HG02571 (cell line): ENCODE results near the gene BLTP3B.

Experiments
- ATAC-seq: cut with Tn5 transposase; IDR thresholded peaks from one replicate; pipeline ENCODE4 v1.9.1; 2021; ENCODE audit warnings: mild to moderate bottlenecking, moderate library complexity; ENCODE audit not compliant: unreplicated experiment

BLTP3B gene

GRCh38 chr12:100123316-100124095 lies 19.2 kb downstream of the BLTP3B start:
- no peak for ATAC-seq

- ATAC-seq: no peak
These were observed 22.3 kb downstream of the BLTP3B start for GRCh38 chr12:100120355-100120754.

GRCh38 chr12:100115291-100115690 lies 27.4 kb downstream of the BLTP3B start:
- ATAC-seq: no peak

GRCh38 chr12:100114574-100114973 lies 28.1 kb downstream of the BLTP3B start:
- no peak for ATAC-seq

GRCh38 chr12:100110276-100110675 lies 32.4 kb downstream of the BLTP3B start:
- ATAC-seq: no peak

GRCh38 chr12:100106861-100107260 lies 35.8 kb downstream of the BLTP3B start:
- no peak for ATAC-seq

- ATAC-seq: no peak
These were observed 37.0 kb downstream of the BLTP3B start for GRCh38 chr12:100105661-100106060.

- ATAC-seq: no peak
These were observed 41.7 kb downstream of the BLTP3B start for GRCh38 chr12:100101000-100101399.
